Mucosa of stomach (tissue), 1 donor: ENCODE measurements around the gene RPUSD4.

Experiments used
- H3K27me3 ChIP-seq: one replicate; pipeline ENCODE4 v1.7.0; 2013; ENCODE audit warnings: mild to moderate bottlenecking, low read length; ENCODE audit not compliant: control insufficient read depth, insufficient read depth
- H3K36me3 ChIP-seq: one replicate; pipeline ENCODE4 v1.7.0; 2013; ENCODE audit warnings: low read length; ENCODE audit not compliant: control insufficient read depth, insufficient read depth
- H3K4me1 ChIP-seq: one replicate; pipeline ENCODE4 v1.7.0; 2013; ENCODE audit warnings: mild to moderate bottlenecking, low read length; ENCODE audit not compliant: control insufficient read depth, insufficient read depth
- H3K4me3 ChIP-seq: one replicate; pipeline ENCODE4 v1.7.0; 2013; ENCODE audit warnings: low read length
- H3K9ac ChIP-seq: one replicate; pipeline ENCODE4 v1.7.0; 2013; ENCODE audit warnings: mild to moderate bottlenecking, low read length, moderate library complexity
- H3K9me3 ChIP-seq: one replicate; pipeline ENCODE4 v1.7.0; 2013; ENCODE audit warnings: mild to moderate bottlenecking, low read length, moderate library complexity; ENCODE audit not compliant: control insufficient read depth
- donor health status: Pancreatic carcinoma.

RPUSD4 gene

DNA sequence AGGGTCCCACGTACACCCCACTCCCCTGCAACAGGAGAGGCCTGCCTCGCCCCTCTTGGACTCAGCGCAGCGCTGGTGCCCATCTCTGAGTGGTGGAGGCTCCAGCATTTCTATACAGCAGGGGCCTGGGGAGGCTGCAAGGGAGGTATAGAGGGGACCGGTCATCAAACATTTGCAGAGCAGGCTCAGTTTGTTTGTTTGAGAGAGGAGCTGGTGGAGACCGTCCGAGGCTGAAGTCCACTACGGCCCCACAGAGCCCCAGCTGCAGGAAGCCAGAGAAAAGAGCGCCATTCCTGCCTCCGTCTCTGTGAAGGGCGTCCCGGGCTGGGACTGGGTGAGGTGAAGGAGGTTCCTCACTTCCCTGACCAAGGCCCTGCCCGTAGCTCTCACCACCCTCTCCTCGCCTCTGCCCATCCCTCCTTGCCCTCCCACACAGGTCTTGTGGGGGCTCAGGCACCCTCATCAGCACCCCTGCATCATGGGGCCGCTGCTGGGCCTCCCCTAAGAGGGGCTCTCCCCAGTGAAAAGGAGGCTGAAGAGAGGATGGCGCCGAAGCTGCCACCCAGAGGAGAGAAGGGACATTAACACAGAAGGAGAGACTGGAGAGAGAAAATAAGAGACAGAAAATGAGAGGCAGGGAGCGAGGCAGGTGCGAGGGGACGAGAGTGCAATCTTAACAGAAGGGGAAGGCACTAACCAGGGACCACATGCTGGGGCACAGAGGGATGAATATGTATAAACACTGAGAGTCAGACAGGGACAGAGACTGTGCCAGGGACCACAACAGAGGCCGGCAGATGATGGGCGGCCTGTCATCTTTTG lies 24.5 kb downstream of the RPUSD4 start:
- H3K4me3 ChIP-seq: no peak overlapping the region
- H3K4me1 ChIP-seq: no peaks in the 10 kb centered on the region
- no peaks in the 10 kb centered on the region for H3K36me3 ChIP-seq
- H3K9ac ChIP-seq: no peak overlapping the region
- H3K27me3 ChIP-seq: no peaks in the 10 kb centered on the region
- H3K9me3 ChIP-seq: no peaks in the 10 kb centered on the region

DNA sequence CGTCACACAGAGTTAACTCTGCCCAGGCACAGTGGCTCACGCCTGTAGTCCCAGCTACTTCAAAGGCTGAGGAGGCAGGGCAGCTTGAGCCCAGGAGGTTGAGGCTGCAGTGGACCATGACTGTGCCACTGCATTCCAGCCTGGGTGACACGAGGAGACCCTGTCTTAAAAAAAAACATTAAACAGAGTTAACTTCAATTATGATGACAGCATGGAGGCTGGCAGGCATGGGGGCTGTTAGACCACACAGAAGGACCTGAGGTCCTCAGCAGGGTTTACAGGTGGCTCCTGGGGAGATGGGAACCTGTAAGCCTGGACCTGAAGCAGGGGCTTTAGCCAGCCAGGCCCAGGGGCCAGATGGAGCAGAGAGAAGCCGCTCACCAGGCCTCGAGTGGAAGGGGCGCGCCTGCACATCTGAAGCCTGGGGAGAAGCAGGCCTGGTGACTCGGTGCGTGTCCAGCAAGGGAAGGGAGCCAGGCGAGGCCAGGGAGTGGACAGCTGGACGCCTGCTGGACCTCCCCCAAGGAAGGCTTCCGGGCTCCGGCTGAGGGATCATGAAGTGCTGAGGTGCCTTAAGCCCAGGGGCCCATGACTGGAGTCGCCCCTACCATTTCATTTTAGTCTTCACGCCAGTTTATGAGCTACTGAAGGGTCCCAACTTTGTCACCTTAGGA lies 25.3 kb downstream of the RPUSD4 start:
- Histone ChIP-seq H3K4me3 (no peak overlapping the region), H3K9me3 (no peaks in the 10 kb centered on the region), H3K27me3 (no peaks in the 10 kb centered on the region), H3K9ac (no peak overlapping the region), H3K4me1 (no peaks in the 10 kb centered on the region), H3K36me3 (no peaks in the 10 kb centered on the region)

DNA sequence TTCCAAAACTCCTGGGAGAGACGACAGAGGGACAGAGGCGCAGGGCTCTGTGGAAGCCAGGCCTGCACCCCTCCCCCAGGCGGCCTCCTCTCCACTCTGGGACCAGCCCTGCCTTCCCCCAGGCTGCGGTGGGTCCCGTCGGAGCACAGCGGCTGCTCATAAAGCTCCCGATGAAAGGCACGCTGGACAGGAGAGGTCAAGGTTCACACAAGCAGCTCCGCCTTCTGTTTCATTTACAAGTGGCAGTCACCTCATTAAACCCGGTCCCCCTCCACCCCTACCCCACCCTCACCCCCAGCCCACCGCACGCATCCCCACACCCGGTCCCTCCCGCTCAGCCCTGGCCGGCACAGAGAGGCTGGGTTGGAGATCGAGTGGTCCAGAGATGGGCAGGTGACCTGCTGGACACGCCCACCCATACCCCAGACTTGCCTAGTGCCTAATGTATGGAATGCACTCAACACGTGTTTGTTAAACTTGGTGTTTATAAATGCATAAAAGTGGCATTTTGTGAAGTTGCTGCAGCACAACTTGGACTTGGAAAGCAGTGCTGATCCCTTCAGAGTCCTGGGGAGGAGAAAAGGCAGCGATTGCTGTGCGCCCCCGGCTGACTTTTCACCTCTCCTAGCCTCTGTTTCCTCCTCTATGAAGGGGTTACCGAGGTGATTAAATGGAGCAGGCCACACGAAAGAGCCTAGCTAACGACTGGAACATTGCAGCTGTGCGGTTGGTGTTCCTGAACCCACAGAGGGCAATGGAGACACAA lies 26.0 kb downstream of the RPUSD4 start:
- Histone ChIP-seq H3K4me3 (no peak overlapping the region), H3K9ac (no peak overlapping the region), H3K27me3 (no peaks in the 10 kb centered on the region), H3K36me3 (no peaks in the 10 kb centered on the region), H3K9me3 (no peaks in the 10 kb centered on the region), H3K4me1 (no peaks in the 10 kb centered on the region)

DNA sequence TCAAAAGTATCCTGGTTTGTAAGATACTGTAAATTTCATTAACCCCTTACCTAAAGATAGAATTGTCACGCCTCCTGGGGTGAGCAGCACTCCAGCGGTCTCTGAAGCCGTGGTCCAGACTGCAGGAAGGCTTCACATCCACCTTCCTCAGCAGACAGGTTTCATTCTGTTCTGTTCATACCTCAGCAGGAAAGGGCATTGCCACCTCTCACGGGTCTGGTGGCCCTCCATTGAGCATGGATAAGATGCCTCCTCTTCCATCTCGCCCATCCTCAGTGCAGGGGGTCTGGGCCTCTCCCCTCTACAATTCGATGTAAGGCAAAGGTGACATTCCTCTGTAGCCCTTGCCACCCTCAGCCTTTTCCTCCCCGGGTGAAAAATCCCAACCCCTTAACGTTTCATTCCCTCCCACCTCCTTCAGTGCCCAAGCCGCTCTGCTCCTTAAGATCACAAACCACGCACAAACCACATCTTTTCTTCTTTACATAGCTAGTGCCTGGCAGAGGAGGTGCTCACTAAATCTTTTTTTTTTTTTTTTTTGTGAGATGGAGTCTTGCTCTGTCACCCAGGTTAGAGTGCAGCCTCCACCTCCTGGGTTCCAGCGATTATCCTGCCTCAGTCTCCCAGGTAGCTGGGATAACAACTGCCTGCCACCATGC lies 28.5 kb downstream of the RPUSD4 start:
- Histone ChIP-seq H3K4me3 (no peak overlapping the region), H3K36me3 (no peaks in the 10 kb centered on the region), H3K9ac (no peak overlapping the region), H3K9me3 (no peaks in the 10 kb centered on the region), H3K4me1 (no peaks in the 10 kb centered on the region), H3K27me3 (no peaks in the 10 kb centered on the region)

DNA sequence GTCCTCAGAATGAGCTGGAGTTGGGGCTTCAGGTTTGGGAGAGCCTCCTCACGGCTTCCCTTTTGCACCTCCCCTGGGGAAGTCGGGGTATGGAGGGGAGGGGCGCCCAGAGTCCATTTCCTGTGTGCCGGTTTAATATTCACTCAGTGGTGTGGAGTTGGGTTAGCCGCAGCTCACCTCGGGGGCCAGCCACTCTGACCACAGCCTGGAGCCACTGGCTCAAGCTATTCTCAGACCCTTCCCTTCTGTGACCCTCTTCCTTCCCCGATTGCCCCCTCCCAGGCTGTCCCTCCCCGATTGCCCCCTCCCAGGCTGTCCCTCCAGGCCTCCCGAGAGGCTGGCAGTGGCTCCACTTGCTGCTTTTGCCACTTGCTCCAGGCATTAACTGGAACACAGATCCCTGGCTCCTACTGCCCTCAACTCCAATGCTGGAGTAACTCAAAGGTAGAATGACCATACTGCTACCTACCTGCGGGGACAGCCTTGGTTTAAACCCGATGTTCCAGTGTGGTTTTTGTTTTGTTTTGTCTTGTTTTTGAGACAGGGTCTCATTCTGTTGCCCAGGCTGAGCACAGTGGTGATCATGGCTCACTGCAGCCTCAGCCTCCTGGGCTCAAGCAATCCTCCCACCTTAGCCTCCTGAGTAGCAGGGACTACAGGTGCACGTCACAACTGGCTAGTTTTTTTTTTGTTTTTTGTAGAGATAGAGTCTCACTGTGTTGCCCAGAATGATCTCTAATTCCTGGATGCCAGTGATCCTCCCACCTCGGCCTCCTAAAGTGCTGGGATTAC lies 29.3 kb downstream of the RPUSD4 start:
- no peaks in the 10 kb centered on the region for H3K4me1 ChIP-seq
- no peaks in the 10 kb centered on the region for H3K9me3 ChIP-seq
- no peak overlapping the region for H3K9ac ChIP-seq
- H3K27me3 ChIP-seq: no peaks in the 10 kb centered on the region
- H3K36me3 ChIP-seq: no peaks in the 10 kb centered on the region
- no peak overlapping the region for H3K4me3 ChIP-seq

DNA sequence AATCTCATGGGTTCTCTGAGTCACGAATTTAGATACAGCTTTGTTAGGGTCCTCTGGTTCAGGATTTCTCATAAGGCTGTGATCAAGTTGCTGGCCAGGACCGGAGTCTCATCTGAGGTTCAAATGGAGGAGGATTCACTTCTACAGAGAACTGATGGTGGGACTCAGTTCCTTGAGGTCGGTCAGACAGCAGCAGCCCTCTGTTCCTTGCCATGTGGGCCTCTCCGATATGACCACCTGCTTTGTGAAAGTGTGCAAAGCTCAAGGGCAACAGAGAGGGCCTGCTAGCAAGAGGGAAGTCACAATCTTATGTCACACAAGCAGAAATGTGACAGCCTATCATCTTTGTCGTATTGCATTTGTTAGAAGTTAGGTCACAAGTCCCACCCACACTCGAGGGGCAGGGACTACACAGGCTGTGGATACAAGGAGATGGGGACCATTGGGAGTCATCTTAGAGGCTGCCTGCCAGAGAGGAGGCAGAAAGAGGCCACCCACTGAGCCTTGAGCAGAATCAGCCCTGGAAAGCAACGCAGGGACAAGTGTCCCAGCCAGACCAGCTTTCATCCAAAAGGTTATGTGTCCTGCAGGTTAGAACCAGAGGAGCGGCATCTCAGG lies 34.5 kb downstream of the RPUSD4 start:
- peaks cover 5% of the 10 kb centered on the region for H3K27me3 ChIP-seq
- no peaks in the 10 kb centered on the region for H3K9me3 ChIP-seq
- H3K4me3 ChIP-seq: no peak overlapping the region
- no peaks in the 10 kb centered on the region for H3K4me1 ChIP-seq
- H3K36me3 ChIP-seq: no peaks in the 10 kb centered on the region
- H3K9ac ChIP-seq: no peak overlapping the region

DNA sequence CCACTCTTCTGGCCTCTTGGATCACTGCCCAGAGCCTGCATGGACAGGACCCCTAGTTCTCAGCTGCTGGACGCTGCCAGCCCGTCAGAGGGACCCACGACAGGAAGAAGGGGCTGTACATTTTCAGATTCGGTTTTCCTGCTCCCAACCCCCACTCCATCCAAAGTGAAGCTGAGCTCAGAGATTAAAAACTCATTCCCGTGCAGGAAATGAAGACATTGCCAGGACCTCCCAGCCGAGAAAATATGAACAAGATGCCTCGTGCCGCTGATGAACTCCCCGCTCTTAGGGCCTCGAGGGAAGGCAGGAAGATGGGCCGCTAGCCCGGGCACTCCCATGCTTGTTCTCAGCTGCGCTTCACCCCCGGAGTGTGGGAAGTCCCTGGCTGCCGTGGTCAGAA lies 36.1 kb downstream of the RPUSD4 start:
- Histone ChIP-seq H3K36me3 (no peaks in the 10 kb centered on the region), H3K27me3 (peaks cover 11% of the 10 kb centered on the region), H3K4me3 (no peak overlapping the region), H3K9ac (no peak overlapping the region), H3K4me1 (no peaks in the 10 kb centered on the region), H3K9me3 (no peaks in the 10 kb centered on the region)

DNA sequence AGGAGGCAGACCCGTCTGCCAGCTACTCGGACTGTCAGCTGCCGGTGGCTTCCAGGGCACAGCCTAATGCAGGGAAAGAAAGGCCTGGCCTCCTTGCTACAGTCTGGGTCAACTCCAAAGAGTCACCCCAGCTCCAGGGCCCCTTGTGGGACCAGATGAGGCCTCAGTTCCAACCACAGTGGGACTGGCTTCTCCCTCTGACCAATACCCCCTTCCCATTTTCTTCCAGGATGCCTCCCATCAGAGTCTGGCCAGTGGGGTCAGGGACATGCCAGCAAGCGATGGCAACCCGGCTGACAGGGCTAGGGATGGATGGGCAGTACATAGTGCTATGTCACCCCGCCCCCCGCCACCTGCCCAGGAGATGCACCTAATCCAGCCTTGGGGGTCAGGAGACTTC lies 36.6 kb downstream of the RPUSD4 start:
- no peaks in the 10 kb centered on the region for H3K36me3 ChIP-seq
- peaks cover 11% of the 10 kb centered on the region for H3K27me3 ChIP-seq
- H3K9ac ChIP-seq: no peak overlapping the region
- H3K9me3 ChIP-seq: no peaks in the 10 kb centered on the region
- H3K4me3 ChIP-seq: no peak overlapping the region
- H3K4me1 ChIP-seq: no peaks in the 10 kb centered on the region

DNA sequence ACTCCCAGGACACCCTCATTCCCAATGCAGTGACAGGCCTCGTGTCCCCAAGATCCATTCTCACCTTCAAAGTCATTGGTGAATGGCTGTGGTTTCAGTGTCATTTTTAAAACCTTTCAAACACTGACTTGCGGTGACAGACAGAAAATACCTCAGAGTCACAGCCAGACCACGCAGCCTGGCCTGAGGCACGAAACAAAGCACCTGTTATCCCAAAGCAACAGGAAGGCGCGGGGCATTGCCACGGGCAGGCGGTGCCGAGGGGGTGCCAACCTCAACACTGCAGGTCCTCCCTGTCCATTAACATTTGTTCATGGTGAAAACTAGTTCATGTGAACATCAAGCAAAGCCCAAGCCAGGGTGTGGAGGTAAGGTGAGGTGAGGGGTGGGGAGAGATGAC lies 38.2 kb downstream of the RPUSD4 start:
- Histone ChIP-seq H3K27me3 (peaks cover 11% of the 10 kb centered on the region), H3K4me1 (no peaks in the 10 kb centered on the region), H3K9ac (no peak overlapping the region), H3K9me3 (no peaks in the 10 kb centered on the region), H3K36me3 (no peaks in the 10 kb centered on the region), H3K4me3 (no peak overlapping the region)

DNA sequence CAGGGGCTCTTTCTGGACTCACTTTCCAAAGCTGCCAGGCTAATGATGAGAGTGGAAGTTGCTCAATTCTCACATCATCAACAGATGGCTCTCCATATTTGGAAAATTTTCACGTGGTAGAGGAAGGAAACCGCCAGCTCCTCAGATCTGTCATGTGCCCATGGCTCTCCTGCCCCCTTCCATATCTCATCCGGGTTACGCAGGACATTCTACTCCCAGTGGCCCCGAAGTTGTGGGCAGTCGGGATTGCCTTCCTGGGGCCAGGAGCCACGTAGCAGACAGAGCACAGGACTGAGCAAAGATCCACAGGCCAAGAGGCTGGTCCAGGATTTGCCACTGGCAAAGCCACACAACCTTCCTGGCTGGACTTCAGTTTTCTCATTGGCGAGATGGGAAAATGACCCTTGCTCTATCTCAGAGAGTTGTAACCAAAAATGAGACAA lies 38.8 kb downstream of the RPUSD4 start:
- Histone ChIP-seq H3K27me3 (peaks cover 11% of the 10 kb centered on the region), H3K4me3 (no peak overlapping the region), H3K36me3 (no peaks in the 10 kb centered on the region), H3K9ac (no peak overlapping the region), H3K4me1 (no peaks in the 10 kb centered on the region), H3K9me3 (no peaks in the 10 kb centered on the region)

DNA sequence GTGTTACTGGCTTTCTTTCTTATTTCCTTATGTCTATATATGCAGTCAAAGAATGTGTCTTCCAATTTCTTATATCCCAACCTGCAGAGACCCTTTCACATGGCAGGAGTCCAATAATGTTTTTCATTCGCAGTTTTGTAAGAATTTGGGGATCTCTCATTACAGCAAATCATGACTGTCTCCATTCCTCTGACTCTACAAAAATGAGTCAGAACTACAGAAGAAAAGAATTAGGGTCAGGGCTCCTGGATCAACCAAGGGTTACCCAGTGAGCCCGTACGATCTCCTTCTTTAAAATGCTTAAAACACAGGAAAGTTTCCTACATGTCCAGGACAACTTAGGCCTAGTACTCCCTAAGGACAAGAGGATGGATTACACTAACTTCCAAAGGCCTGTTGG lies 42.2 kb downstream of the RPUSD4 start:
- Histone ChIP-seq H3K9ac (no peak overlapping the region), H3K27me3 (peaks cover 11% of the 10 kb centered on the region), H3K36me3 (no peaks in the 10 kb centered on the region), H3K9me3 (no peaks in the 10 kb centered on the region), H3K4me3 (no peak overlapping the region), H3K4me1 (no peaks in the 10 kb centered on the region)
